ENCODE measurements around the gene OR52A5. TPM values are rescaled to one million over a fixed set of nuclear protein-coding genes. Genes with fewer than 3 reads are reported as not detected.
"Not testable (repeated sequence)": the region's sequence is repeated elsewhere in the genome, so short reads cannot be mapped to it uniquely, and the experiment has no call there.

OR52A5 gene
- polyA plus RNA-seq, 1 of the 3 experiments (the other 2 are of a cell fraction) = not detected

DNA sequence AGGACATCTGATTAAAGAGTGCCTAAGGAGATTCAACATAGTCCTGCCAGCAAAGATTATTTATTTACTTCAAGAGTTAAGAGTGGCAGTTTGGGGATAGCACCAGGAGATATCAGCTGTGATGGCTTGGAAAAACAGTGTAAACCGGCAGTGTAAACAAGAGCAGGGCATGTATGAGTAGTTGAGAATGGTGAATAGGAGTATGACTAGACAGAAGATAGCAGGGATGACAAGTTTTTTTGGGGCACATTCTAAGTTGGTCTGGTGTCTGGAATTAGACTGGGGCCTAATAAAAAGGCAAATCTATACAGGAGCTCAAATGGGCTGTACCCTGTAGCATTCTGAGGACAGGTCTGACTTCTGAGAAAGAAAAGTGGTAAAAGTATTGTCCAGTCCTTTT, 22.9 kb upstream of the OR52A5 start:
- H3F3A ChIP-seq (replicated peaks; ENCODE audit: insufficient read depth); H2AFZ ChIP-seq (ENCODE audit: low read depth); H3K4me2 ChIP-seq; H3K9me2 ChIP-seq; H3K36me3 ChIP-seq (replicated peaks in 1 of 2; ENCODE audit: control insufficient read depth in 1 of 2, insufficient read depth in 2 of 2, low read length in 1 of 2); CTCF ChIA-PET; H3K9me3 ChIP-seq; DNase-seq; H3K79me2 ChIP-seq (ENCODE audit: insufficient read depth); H3K27me3 ChIP-seq (ENCODE audit: insufficient read depth); H3K4me3 ChIP-seq (ENCODE audit: low read depth in 2 of 2, low read length in 1 of 2); H3K4me1 ChIP-seq (ENCODE audit: control insufficient read depth in 1 of 2, insufficient read depth in 2 of 2, low read depth in 1 of 2, low read length in 1 of 2); H3K27ac ChIP-seq (ENCODE audit: low read depth in 2 of 2, low read length in 1 of 2); H4K20me1 ChIP-seq (ENCODE audit: insufficient read depth); POLR2A ChIA-PET; H3K9ac ChIP-seq: not testable (repeated sequence)
- 9% methylated on average over 1 of the region's 1 CpG for WGBS (ENCODE audit: low lambda C conversion rate)

DNA sequence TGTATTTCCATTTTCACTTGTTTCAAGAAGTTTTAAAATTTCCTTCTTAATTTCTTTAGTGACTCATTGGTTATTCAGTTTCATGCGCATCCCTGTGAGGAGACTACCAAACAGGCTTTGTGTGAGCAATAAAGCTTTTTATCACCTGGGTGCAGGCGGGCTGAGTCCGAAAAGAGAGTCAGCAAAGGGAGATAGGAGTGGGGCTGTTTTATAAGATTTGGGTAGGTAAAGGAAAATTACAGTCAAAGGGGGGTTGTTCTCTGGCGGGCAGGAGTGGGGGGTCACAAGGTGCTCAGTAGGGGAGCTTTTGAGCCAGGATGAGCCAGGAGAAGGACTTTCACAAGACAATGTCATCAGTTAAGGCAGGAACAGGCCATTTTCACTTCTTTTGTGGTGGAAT, 22.1 kb upstream of the OR52A5 start:
- H3K9ac ChIP-seq; H4K20me1 ChIP-seq (ENCODE audit: insufficient read depth); H3K79me2 ChIP-seq (ENCODE audit: insufficient read depth); POLR2A ChIA-PET; H3K4me1 ChIP-seq (ENCODE audit: control insufficient read depth in 1 of 2, insufficient read depth in 2 of 2, low read depth in 1 of 2, low read length in 1 of 2); H3K27ac ChIP-seq (ENCODE audit: low read depth in 2 of 2, low read length in 1 of 2); DNase-seq; H2AFZ ChIP-seq (ENCODE audit: low read depth); H3K4me3 ChIP-seq (ENCODE audit: low read depth in 2 of 2, low read length in 1 of 2); H3K9me3 ChIP-seq; H3K4me2 ChIP-seq; CTCF ChIA-PET; H3K36me3 ChIP-seq (replicated peaks in 1 of 2; ENCODE audit: control insufficient read depth in 1 of 2, insufficient read depth in 2 of 2, low read length in 1 of 2); H3F3A ChIP-seq (replicated peaks; ENCODE audit: insufficient read depth); H3K27me3 ChIP-seq (ENCODE audit: insufficient read depth); H3K9me2 ChIP-seq: not testable (repeated sequence)
- WGBS (ENCODE audit: low lambda C conversion rate) = 7% methylated on average over 4 of the region's 4 CpGs

DNA sequence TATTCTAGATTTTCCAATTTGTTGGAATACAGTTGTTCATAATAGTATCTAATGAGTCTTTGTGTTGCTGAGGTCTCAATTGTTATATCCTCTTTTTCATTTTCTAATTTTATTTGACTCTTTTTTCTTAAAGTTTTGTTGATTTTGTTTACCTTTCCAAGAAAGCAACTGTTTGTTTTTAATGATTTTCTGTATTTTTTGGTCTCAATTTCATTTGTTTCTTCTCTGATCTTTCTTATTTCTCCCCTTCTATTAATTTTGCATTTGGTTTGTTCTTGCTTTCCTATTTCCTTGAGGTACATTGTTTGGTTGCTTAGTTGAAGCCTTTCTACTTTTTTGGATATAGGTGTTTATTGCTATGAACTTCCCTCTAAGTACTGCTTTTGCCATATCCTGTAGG, 21.6 kb upstream of the OR52A5 start:
- no peak for DNase-seq
- H3K79me2 ChIP-seq (ENCODE audit: insufficient read depth) = no peaks in the 10 kb centered on the region
- no peaks in the 10 kb centered on the region for H3K4me1 ChIP-seq (ENCODE audit: control insufficient read depth in 1 of 2, insufficient read depth in 2 of 2, low read depth in 1 of 2, low read length in 1 of 2)
- H3K9me2 ChIP-seq = no peaks in the 10 kb centered on the region
- CTCF ChIA-PET = no interaction called here
- no peaks in the 10 kb centered on the region for H3K27me3 ChIP-seq (ENCODE audit: insufficient read depth)
- POLR2A ChIA-PET = no interaction called here
- H3F3A ChIP-seq (replicated peaks; ENCODE audit: insufficient read depth) = no peaks in the 10 kb centered on the region
- H3K4me3 ChIP-seq (ENCODE audit: low read depth in 2 of 2, low read length in 1 of 2) = no peak overlapping the region
- no peak overlapping the region for H3K9ac ChIP-seq
- H3K36me3 ChIP-seq (replicated peaks in 1 of 2; ENCODE audit: control insufficient read depth in 1 of 2, insufficient read depth in 2 of 2, low read length in 1 of 2) = no peaks in the 10 kb centered on the region
- no peak overlapping the region for H2AFZ ChIP-seq (ENCODE audit: low read depth)
- no peak overlapping the region for H3K27ac ChIP-seq (ENCODE audit: low read depth in 2 of 2, low read length in 1 of 2)
- H3K4me2 ChIP-seq = no peak overlapping the region
- no peak for TF ChIP-seq SIN3A (IDR thresholded peaks at IDR 0.05; ENCODE audit: borderline replicate concordance, low read depth, low read length)
- TF ChIP-seq MEF2A (IDR thresholded peaks at IDR 0.05; ENCODE audit: borderline replicate concordance, low read depth) = no peak
- no peak for TF ChIP-seq RXRA (IDR thresholded peaks at IDR 0.05; ENCODE audit: borderline replicate concordance, low read depth)
- no peak for TF ChIP-seq ELF1 (IDR thresholded peaks at IDR 0.05)
- no peaks in the 10 kb centered on the region for H4K20me1 ChIP-seq (ENCODE audit: insufficient read depth)
- no peaks in the 10 kb centered on the region for H3K9me3 ChIP-seq

DNA sequence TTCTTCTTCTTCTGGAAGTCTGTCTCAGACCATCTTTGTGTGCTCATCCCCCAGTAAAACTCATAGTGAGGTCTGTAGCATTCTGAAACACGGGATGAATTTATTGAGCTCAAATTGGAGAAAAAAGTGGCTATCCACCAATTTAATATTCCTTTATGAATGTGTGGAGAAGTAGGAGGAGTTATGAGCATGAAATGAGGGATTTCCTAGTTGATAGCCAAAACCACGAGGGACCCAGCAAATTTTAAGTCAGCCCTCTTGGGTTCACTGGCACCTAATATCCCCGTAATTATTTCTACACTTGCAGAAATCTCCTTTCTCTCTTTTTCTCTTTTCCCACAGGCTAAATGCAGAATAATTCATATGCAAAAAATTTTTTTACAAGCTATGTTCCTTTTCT, 16.5 kb upstream of the OR52A5 start, which contains the start of gene OR52A1:
TSS of gene OR52A1 (minus strand) at position 101 of the 400 bp plus-strand sequence. CDS start 2,388 bp downstream, outside the sequence.
- H3K4me3 ChIP-seq (ENCODE audit: low read depth in 2 of 2, low read length in 1 of 2) = no peak within 1 kb of the TSS
- no peaks in the 10 kb centered on the region for H3K27me3 ChIP-seq (ENCODE audit: insufficient read depth)
- WGBS (ENCODE audit: low lambda C conversion rate) = 0% methylated on average over 3 of the region's 3 CpGs
- no peak within 1 kb of the TSS for H2AFZ ChIP-seq (ENCODE audit: low read depth)
- no peak within 1 kb of the TSS for H3K27ac ChIP-seq (ENCODE audit: low read depth in 2 of 2, low read length in 1 of 2)
- no peaks in the 10 kb centered on the region for H3K9me2 ChIP-seq
- ChIA-PET CTCF (no interaction called here), POLR2A (no interaction called here)
- H4K20me1 ChIP-seq (ENCODE audit: insufficient read depth) = no peaks in the 10 kb centered on the region
- no peaks in the 10 kb centered on the region for H3F3A ChIP-seq (replicated peaks; ENCODE audit: insufficient read depth)
- TF ChIP-seq RFX5 (IDR thresholded peaks at IDR 0.05; ENCODE audit: low read length) (no peak), TAF1 (IDR thresholded peaks at IDR 0.05; ENCODE audit: borderline replicate concordance, low read depth, low read length) (no peak)
- TF ChIP-seq, protein P1, sequence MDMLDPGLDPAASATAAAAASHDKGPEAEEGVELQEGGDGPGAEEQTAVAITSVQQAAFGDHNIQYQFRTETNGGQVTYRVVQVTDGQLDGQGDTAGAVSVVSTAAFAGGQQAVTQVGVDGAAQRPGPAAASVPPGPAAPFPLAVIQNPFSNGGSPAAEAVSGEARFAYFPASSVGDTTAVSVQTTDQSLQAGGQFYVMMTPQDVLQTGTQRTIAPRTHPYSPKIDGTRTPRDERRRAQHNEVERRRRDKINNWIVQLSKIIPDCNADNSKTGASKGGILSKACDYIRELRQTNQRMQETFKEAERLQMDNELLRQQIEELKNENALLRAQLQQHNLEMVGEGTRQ (IDR thresholded peaks at IDR 0.05; ENCODE audit: borderline replicate concordance, low read depth, low read length) = no peak
- TF ChIP-seq, protein P2, sequence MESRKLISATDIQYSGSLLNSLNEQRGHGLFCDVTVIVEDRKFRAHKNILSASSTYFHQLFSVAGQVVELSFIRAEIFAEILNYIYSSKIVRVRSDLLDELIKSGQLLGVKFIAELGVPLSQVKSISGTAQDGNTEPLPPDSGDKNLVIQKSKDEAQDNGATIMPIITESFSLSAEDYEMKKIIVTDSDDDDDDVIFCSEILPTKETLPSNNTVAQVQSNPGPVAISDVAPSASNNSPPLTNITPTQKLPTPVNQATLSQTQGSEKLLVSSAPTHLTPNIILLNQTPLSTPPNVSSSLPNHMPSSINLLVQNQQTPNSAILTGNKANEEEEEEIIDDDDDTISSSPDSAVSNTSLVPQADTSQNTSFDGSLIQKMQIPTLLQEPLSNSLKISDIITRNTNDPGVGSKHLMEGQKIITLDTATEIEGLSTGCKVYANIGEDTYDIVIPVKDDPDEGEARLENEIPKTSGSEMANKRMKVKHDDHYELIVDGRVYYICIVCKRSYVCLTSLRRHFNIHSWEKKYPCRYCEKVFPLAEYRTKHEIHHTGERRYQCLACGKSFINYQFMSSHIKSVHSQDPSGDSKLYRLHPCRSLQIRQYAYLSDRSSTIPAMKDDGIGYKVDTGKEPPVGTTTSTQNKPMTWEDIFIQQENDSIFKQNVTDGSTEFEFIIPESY (IDR thresholded peaks at IDR 0.05; ENCODE audit: borderline replicate concordance, low read depth) = no peak
- H3K79me2 ChIP-seq (ENCODE audit: insufficient read depth) = no peaks in the 10 kb centered on the region
- no peaks in the 10 kb centered on the region for H3K36me3 ChIP-seq (replicated peaks in 1 of 2; ENCODE audit: control insufficient read depth in 1 of 2, insufficient read depth in 2 of 2, low read length in 1 of 2)
- H3K9me3 ChIP-seq = no peaks in the 10 kb centered on the region
- no peaks in the 10 kb centered on the region for H3K4me1 ChIP-seq (ENCODE audit: control insufficient read depth in 1 of 2, insufficient read depth in 2 of 2, low read depth in 1 of 2, low read length in 1 of 2)
- no peak for DNase-seq
- H3K4me2 ChIP-seq = no peak within 1 kb of the TSS
- H3K9ac ChIP-seq = no peak within 1 kb of the TSS

Data from SK-N-SH (cell line).